GM10847 (cell line): Measurements from ENCODE around the gene RHOU.

Source experiments
- POLR2A ChIP-seq: IDR thresholded peaks from 2 replicates; pipeline ENCODE4 v1.6.1; 2011; ENCODE audit not compliant: insufficient read length; ENCODE audit errors: extremely low read depth

RHOU gene

GRCh38 chr1:228785366-228786330 is 50.4 kb downstream of the RHOU start:
- TF ChIP-seq POLR2A, result no peak

GRCh38 chr1:228786361-228787129 is 51.3 kb downstream of the RHOU start:
- no peak for TF ChIP-seq POLR2A

GRCh38 chr1:228791791-228792190 is 56.5 kb downstream of the RHOU start:
- no peak for TF ChIP-seq POLR2A

GRCh38 chr1:228792601-228793000 is 57.3 kb downstream of the RHOU start:
- TF ChIP-seq POLR2A, result no peak

GRCh38 chr1:228793032-228793431 is 57.8 kb downstream of the RHOU start:
- TF ChIP-seq POLR2A, result no peak

GRCh38 chr1:228794173-228794572 is 58.9 kb downstream of the RHOU start:
- no peak for TF ChIP-seq POLR2A

GRCh38 chr1:228794810-228795209 is 59.5 kb downstream of the RHOU start:
- TF ChIP-seq POLR2A, result no peak

- TF ChIP-seq POLR2A, result no peak
These were observed 60.3 kb downstream of the RHOU start for GRCh38 chr1:228795596-228795995.
